K562 (cell line): ENCODE results near the gene WDFY2.

Experiments used
- EHMT2 ChIP-seq: fragments of 450-650 bp; IDR thresholded peaks from 2 replicates; pipeline ENCODE4 v1.6.1; 2018; ENCODE audit warnings: antibody characterized with exemption
- MECOM ChIP-seq: fragments of 250-450 bp; sonication (Bioruptor Pico); IDR thresholded peaks from 2 replicates; pipeline ENCODE4 v1.8.0; 2022; ENCODE audit warnings: inconsistent platforms
- ZNF561 ChIP-seq: fragments of 450-650 bp; formaldehyde crosslinking; conservative IDR thresholded peaks from 2 replicates; pipeline ENCODE4 v1.4.0; 2020; ENCODE audit warnings: mild to moderate bottlenecking, moderate library complexity
- TF ChIP-seq, protein P1 (sequence below), 3 experiments: IDR thresholded peaks in 2 of 3; conservative IDR thresholded peaks in 1 of 3; 2 replicates each; pipeline ENCODE4 v1.5.1; 2011 to 2012; ENCODE audit warnings: low read length in 3 of 3, mild to moderate bottlenecking in 3 of 3, control low read depth in 2 of 3, improper control_type of control experiment in 1 of 3, inconsistent platforms in 1 of 3, low read depth in 1 of 3, mixed read lengths in 1 of 3, moderate library complexity in 1 of 3; ENCODE audit not compliant: insufficient read depth in 2 of 3

DNA sequence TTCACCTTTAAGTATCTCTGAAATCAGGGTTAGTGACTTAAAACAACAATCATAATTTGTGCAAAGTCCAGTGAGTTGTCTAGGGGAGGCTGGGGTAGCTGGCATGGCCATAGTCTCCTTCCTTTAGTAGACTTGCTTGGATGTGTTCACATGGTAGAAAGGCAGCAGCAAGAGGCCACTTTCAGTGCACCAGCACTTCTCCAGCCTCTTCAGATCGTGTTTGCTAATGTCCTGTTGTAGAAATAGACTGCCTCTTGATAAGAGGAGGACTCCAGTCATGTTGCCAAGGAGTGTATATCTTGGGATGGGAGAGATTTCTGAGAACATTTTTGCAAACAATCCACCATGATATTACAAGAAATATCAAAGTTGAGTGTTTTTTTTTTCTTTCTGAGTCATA lies 22.9 kb downstream of the WDFY2 start:
- TF ChIP-seq EHMT2 (no peak), ZNF561 (CRISPR knock-in tag) (no peak), MECOM (no peak)
- TF ChIP-seq, protein P1, sequence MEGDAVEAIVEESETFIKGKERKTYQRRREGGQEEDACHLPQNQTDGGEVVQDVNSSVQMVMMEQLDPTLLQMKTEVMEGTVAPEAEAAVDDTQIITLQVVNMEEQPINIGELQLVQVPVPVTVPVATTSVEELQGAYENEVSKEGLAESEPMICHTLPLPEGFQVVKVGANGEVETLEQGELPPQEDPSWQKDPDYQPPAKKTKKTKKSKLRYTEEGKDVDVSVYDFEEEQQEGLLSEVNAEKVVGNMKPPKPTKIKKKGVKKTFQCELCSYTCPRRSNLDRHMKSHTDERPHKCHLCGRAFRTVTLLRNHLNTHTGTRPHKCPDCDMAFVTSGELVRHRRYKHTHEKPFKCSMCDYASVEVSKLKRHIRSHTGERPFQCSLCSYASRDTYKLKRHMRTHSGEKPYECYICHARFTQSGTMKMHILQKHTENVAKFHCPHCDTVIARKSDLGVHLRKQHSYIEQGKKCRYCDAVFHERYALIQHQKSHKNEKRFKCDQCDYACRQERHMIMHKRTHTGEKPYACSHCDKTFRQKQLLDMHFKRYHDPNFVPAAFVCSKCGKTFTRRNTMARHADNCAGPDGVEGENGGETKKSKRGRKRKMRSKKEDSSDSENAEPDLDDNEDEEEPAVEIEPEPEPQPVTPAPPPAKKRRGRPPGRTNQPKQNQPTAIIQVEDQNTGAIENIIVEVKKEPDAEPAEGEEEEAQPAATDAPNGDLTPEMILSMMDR (IDR thresholded peaks at IDR 0.05 in 2 of 3, conservative IDR thresholded peaks at IDR 0.05 in 1 of 3; ENCODE audit: insufficient read depth in 2 of 3, low read depth in 1 of 3, low read length in 3 of 3) = no peak
